Breast epithelium (tissue), 4 donors: Measurements from ENCODE around the gene PLXNC1. TPM values are rescaled to one million over a fixed set of nuclear protein-coding genes. Genes with fewer than 3 reads are reported as not detected.

ENCODE experiments used
- DNase-seq, 2 donors: peaks; one replicate each; pipeline ENCODE4 v3.0.0-alpha.2; 2019; ENCODE audit warnings: low spot score in 2 of 2
- H3K27ac ChIP-seq, 2 donors: fragments of 200-600 bp; sonication (generic) in 1 of 2; one replicate each; pipeline ENCODE4 v1.5.1; 2016 to 2019; ENCODE audit warnings: mild to moderate bottlenecking in 1 of 2
- H3K27me3 ChIP-seq, 2 donors: fragments of 200-600 bp; sonication (generic) in 1 of 2; one replicate each; pipeline versions ENCODE4 v1.5.1 to v1.6.0; 2017 to 2019; ENCODE audit warnings: control low read depth in 1 of 2, mild to moderate bottlenecking in 1 of 2
- H3K36me3 ChIP-seq: fragments of 200-600 bp; one replicate; pipeline ENCODE4 v1.5.1; 2019
- H3K4me1 ChIP-seq, 2 donors: fragments of 200-600 bp; sonication (generic); one replicate each; pipeline ENCODE4 v1.5.1; 2016 to 2019; ENCODE audit warnings: control low read depth in 1 of 2
- H3K4me3 ChIP-seq, 3 donors: fragments of 200-600 bp; sonication (generic); 1 replicate in 2 of 3; 2 replicates in 1 of 3; pipeline ENCODE4 v1.5.1; 2016 to 2019; ENCODE audit warnings: mild to moderate bottlenecking in 3 of 3, moderate library complexity in 2 of 3
- H3K9me3 ChIP-seq, 2 donors: fragments of 200-600 bp; sonication (generic) in 1 of 2; one replicate each; pipeline ENCODE4 v1.5.1; 2016 to 2019; ENCODE audit warnings: control low read depth in 1 of 2
- CTCF ChIP-seq, 3 donors: fragments of 450-650 bp; IDR thresholded peaks; one replicate each; pipeline ENCODE4 v1.5.1; 2016 to 2017; ENCODE audit warnings: antibody characterized with exemption in 3 of 3, mild to moderate bottlenecking in 3 of 3, moderate library complexity in 3 of 3
- POLR2A ChIP-seq: fragments of 450-650 bp; IDR thresholded peaks from one replicate; pipeline ENCODE4 v1.6.1; 2016; ENCODE audit warnings: antibody characterized with exemption, mild to moderate bottlenecking, moderate library complexity
- POLR2AphosphoS5 ChIP-seq, 3 donors: sonication (generic); formaldehyde crosslinking; IDR thresholded peaks; one replicate each; pipeline ENCODE4 v1.6.1; 2017; ENCODE audit warnings: antibody characterized with exemption in 3 of 3
- intact Hi-C: fragments of 100-400 bp; cut with DNase I; formaldehyde crosslinking; loops from one replicate; pipeline ENCODE4 v1.15.1; 2023; ENCODE audit warnings: low total_unique reads
- total RNA-seq, 3 donors: library from RNA; depleted of rRNA; stranded (reverse); fragments of >200 nt; gene quantifications; one replicate each; pipeline ENCODE4 v1.1.0, GENCODE V29; 2016

PLXNC1 gene
- total RNA-seq, 3 donors from 2014 or later = 7.5 to 21.4 (median 8.2) TPM

DNA sequence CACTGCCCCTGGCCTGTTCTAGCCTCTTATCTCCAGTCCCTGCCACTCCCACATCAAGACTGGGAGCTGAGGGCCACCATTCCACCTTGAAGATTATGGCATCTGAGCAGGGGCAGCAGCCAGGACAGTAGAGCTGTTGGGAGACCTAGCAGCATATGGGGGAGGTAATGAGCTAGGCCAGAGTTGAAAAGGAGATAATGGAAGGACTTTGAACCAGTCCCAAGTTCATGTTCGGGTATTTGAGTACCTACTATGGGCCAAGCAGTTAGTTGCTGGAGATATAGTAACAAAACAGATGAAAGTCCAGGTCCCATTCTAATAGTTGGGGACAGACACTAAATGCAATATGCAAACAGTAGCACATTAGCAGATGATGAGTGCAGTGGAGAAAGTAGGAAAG lies 151.5 kb downstream of the PLXNC1 start:
- Histone ChIP-seq H3K36me3 (no peaks in the 10 kb centered on the region), H3K27me3 (no peaks in the 10 kb centered on the region), H3K4me1 (no peaks in the 10 kb centered on the region), H3K27ac (no peak overlapping the region), H3K4me3 (no peak overlapping the region), H3K9me3 (no peaks in the 10 kb centered on the region)
- DNase-seq = no peak
- intact Hi-C loops = no loop called here
- TF ChIP-seq CTCF (IDR thresholded peaks at IDR 0.05) = no peak
- TF ChIP-seq POLR2A = no peak
- no peak for TF ChIP-seq POLR2AphosphoS5 (IDR thresholded peaks at IDR 0.05)

- Histone ChIP-seq H3K4me1 (no peaks in the 10 kb centered on the region), H3K9me3 (no peaks in the 10 kb centered on the region), H3K4me3 (no peak overlapping the region), H3K27me3 (no peaks in the 10 kb centered on the region), H3K36me3 (no peaks in the 10 kb centered on the region), H3K27ac (no peak overlapping the region)
- DNase-seq = no peak
- TF ChIP-seq CTCF (IDR thresholded peaks at IDR 0.05) (no peak), POLR2A (no peak), POLR2AphosphoS5 (IDR thresholded peaks at IDR 0.05) (no peak)
- intact Hi-C loops = no loop called here
Measured at GRCh38 chr12:94304012-94304411, 155.6 kb downstream of the PLXNC1 start.

GRCh38 chr12:94304566-94305061 lies 156.2 kb downstream of the PLXNC1 start:
- DNase-seq = no peak
- no peak overlapping the region for H3K4me3 ChIP-seq
- H3K9me3 ChIP-seq = no peaks in the 10 kb centered on the region
- no peak for TF ChIP-seq CTCF (IDR thresholded peaks at IDR 0.05)
- no peak for TF ChIP-seq POLR2A
- TF ChIP-seq POLR2AphosphoS5 (IDR thresholded peaks at IDR 0.05) = no peak
- no peaks in the 10 kb centered on the region for H3K27me3 ChIP-seq
- peak overlapping the region in 1 of 2 donors; percentile 41 for H3K27ac ChIP-seq
- H3K4me1 ChIP-seq = no peaks in the 10 kb centered on the region
- H3K36me3 ChIP-seq = no peaks in the 10 kb centered on the region
- intact Hi-C loops = loop anchor here (5.0 kb wide), 1 partner anchor 903 kb away; no protein-coding TSS in a partner anchor

DNA sequence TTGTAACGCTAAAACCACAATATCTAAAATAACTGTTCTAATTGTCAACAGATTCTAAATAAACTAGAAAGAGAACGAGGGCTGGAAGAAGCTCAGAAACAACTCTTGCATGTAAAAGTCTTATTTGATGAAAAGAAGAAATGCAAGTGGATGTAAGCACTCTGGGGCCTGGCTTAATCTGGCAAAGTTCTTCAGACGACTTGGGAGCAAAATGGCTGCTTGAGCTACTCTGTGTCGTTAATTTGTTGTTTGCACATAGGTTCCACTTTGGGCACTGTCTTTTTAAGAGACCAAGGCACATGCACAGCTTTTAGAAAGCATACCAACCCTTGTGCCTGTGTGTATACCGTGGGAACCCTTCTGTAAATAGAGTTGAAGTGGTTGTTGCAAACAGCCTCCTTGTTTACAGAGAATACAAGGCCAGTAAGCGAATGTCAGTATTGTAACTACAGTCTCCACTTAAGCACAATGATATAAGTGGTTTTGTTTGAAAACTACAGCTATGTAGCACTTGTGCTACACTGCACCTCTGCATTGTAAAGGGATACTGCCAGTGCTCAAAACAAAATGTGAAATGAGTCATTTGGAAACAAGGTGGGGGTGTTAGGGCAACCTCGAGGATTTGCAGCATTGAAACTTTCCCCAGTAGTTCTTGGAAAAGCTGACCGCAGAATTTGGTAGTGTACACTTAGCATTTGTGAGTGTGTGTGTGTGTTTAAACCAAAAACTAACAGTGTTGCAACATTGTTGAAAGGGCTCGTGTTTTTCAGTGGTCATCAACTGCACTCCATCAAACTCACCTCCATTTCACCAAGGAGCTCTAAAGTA lies 157.0 kb downstream of the PLXNC1 start:
- Histone ChIP-seq H3K9me3 (no peaks in the 10 kb centered on the region), H3K4me1 (no peaks in the 10 kb centered on the region), H3K36me3 (no peaks in the 10 kb centered on the region), H3K27ac (peak overlapping the region in 1 of 2 donors; percentile 2), H3K4me3 (no peak overlapping the region), H3K27me3 (no peaks in the 10 kb centered on the region)
- DNase-seq = no peak
- intact Hi-C loops = loop anchor here (5.0 kb wide), 1 partner anchor 902 kb away; no protein-coding TSS in a partner anchor
- TF ChIP-seq POLR2AphosphoS5 (IDR thresholded peaks at IDR 0.05) = no peak
- no peak for TF ChIP-seq POLR2A

DNA sequence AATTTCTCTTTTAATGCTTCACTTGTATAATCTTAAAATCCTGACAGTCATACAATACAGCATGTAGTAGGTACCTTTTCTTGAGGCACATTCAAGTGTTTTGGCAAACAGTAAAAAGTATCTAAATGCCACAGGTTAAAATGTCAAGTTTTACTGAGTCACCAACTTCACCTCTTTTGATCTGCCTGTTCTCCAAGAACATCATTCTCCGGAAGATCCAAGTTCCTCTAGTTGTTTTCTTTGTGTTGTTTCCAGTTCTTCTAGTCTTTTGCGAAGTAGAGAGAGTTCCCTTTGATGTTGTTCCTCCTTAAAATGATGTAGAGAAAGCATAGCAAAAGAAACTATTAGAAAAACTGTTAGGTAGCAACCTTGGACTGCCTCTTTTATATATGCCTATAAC lies 160.2 kb downstream of the PLXNC1 start:
- no peak overlapping the region for H3K4me3 ChIP-seq
- H3K27ac ChIP-seq = no peak overlapping the region
- H3K9me3 ChIP-seq = no peaks in the 10 kb centered on the region
- DNase-seq = no peak
- H3K36me3 ChIP-seq = no peaks in the 10 kb centered on the region
- intact Hi-C loops = loop anchor here (5.0 kb wide), 1 partner anchor 899 kb away; no protein-coding TSS in a partner anchor
- no peak for TF ChIP-seq POLR2AphosphoS5 (IDR thresholded peaks at IDR 0.05)
- no peak for TF ChIP-seq CTCF (IDR thresholded peaks at IDR 0.05)
- TF ChIP-seq POLR2A = no peak
- no peaks in the 10 kb centered on the region for H3K27me3 ChIP-seq
- no peaks in the 10 kb centered on the region for H3K4me1 ChIP-seq
